ENCODE data around the gene CUBN.

- TF ChIP-seq, protein P1, sequence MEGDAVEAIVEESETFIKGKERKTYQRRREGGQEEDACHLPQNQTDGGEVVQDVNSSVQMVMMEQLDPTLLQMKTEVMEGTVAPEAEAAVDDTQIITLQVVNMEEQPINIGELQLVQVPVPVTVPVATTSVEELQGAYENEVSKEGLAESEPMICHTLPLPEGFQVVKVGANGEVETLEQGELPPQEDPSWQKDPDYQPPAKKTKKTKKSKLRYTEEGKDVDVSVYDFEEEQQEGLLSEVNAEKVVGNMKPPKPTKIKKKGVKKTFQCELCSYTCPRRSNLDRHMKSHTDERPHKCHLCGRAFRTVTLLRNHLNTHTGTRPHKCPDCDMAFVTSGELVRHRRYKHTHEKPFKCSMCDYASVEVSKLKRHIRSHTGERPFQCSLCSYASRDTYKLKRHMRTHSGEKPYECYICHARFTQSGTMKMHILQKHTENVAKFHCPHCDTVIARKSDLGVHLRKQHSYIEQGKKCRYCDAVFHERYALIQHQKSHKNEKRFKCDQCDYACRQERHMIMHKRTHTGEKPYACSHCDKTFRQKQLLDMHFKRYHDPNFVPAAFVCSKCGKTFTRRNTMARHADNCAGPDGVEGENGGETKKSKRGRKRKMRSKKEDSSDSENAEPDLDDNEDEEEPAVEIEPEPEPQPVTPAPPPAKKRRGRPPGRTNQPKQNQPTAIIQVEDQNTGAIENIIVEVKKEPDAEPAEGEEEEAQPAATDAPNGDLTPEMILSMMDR (IDR thresholded peaks at IDR 0.05) = no peak
- TF ChIP-seq POLR2A (IDR thresholded peaks at IDR 0.05) = no peak
Observed at GRCh38 chr10:17028798-17029197, 100.8 kb downstream of the CUBN start.
